Tibial nerve (tissue), 4 donors: ENCODE measurements around the gene ATP2C2.

Experiments used
- EP300 ChIP-seq, 2 donors: sonication (generic); formaldehyde crosslinking; IDR thresholded peaks; one replicate each; pipeline ENCODE4 v1.6.1; 2017; ENCODE audit warnings: antibody characterized with exemption in 2 of 2, mild to moderate bottlenecking in 1 of 2
- POLR2A ChIP-seq, 2 donors: fragments of 450-650 bp; IDR thresholded peaks; one replicate each; pipeline ENCODE4 v1.6.1; 2017; ENCODE audit warnings: antibody characterized with exemption in 2 of 2, mild to moderate bottlenecking in 2 of 2, moderate library complexity in 2 of 2
- TF ChIP-seq, protein P1 (sequence below), 5 experiments: fragments of 200-600 bp in 3 of 5; fragments of 450-650 bp in 2 of 5; sonication (generic) in 3 of 5; IDR thresholded peaks; one replicate each; pipeline ENCODE4 v1.5.1; 2016 to 2019; ENCODE audit warnings: antibody characterized with exemption in 5 of 5, mild to moderate bottlenecking in 3 of 5, moderate library complexity in 2 of 5

DNA sequence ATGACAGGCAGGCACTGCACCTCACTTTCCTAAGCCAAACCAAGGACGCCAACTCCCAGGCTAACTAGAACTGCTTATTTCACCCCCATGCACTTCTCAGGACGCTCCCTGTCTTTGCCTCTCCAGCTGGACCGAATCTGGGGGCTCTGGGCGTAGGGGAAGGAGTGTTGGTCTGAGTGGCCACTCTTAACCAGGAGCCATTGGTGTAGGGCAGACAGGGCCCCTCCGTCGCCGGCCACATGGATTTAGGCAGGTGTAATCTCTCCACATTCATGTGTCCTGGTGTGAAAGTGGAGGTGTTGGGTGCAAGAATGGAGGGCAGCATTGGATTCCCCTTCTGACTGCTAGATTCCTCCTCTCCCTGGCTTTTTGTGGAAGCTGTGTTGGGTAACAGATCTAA lies 9.8 kb downstream of the ATP2C2 start:
- TF ChIP-seq, protein P1, sequence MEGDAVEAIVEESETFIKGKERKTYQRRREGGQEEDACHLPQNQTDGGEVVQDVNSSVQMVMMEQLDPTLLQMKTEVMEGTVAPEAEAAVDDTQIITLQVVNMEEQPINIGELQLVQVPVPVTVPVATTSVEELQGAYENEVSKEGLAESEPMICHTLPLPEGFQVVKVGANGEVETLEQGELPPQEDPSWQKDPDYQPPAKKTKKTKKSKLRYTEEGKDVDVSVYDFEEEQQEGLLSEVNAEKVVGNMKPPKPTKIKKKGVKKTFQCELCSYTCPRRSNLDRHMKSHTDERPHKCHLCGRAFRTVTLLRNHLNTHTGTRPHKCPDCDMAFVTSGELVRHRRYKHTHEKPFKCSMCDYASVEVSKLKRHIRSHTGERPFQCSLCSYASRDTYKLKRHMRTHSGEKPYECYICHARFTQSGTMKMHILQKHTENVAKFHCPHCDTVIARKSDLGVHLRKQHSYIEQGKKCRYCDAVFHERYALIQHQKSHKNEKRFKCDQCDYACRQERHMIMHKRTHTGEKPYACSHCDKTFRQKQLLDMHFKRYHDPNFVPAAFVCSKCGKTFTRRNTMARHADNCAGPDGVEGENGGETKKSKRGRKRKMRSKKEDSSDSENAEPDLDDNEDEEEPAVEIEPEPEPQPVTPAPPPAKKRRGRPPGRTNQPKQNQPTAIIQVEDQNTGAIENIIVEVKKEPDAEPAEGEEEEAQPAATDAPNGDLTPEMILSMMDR (IDR thresholded peaks at IDR 0.05) = no peak
- TF ChIP-seq POLR2A (IDR thresholded peaks at IDR 0.05) = no peak
- no peak for TF ChIP-seq EP300 (IDR thresholded peaks at IDR 0.05)
